H1 (cell line): ENCODE data around the gene RHEX. TPM values are rescaled to one million over a fixed set of nuclear protein-coding genes. Genes with fewer than 3 reads are reported as not detected.

ENCODE experiments used
- CTCF ChIA-PET: fragments of 300-600 bp; sonication (Branson Sonifier 250); formaldehyde crosslinking; loops from one replicate; lab custom pipeline; 2021; ENCODE audit not compliant: partially characterized antibody; lab: Charles Lee
- POLR2A ChIA-PET: fragments of 300-600 bp; sonication (Branson Sonifier 250); formaldehyde crosslinking; loops from one replicate; lab custom pipeline; 2021; ENCODE audit warnings: inconsistent platforms; ENCODE audit not compliant: partially characterized antibody; lab: Charles Lee
- DNase-seq, 2 experiments: peaks; one replicate each; pipeline versions ENCODE4 v3.0.0 to v3.0.0-alpha.2; 2010 to 2022; ENCODE audit warnings: low spot score in 2 of 2, low read depth in 1 of 2, mixed read lengths in 1 of 2
- FAIRE-seq: peaks from 2 replicates; lab custom pipeline; 2011; peaks lifted over from hg19 to GRCh38; lab: Jason Lieb, UNC
- H2AFZ ChIP-seq: 2 replicates; pipeline ENCODE4 v1.8.1; 2012; ENCODE audit warnings: low read length, inconsistent platforms
- H2AK5ac ChIP-seq: 2 replicates; pipeline ENCODE4 v1.6.1; 2013; ENCODE audit warnings: low read depth, low read length
- H2BK120ac ChIP-seq: replicated peaks from 2 replicates; pipeline ENCODE3; 2013; ENCODE audit warnings: low read depth, low read length, inconsistent platforms
- H2BK12ac ChIP-seq: 2 replicates; pipeline ENCODE4 v1.6.1; 2013; ENCODE audit warnings: low read depth, low read length
- H2BK15ac ChIP-seq: 2 replicates; pipeline ENCODE4 v1.6.1; 2013; ENCODE audit warnings: low read length
- H2BK20ac ChIP-seq: 2 replicates; pipeline ENCODE4 v1.6.1; 2013; ENCODE audit warnings: low read length
- H2BK5ac ChIP-seq: 2 replicates; pipeline ENCODE4 v1.6.1; 2013; ENCODE audit warnings: low read depth, low read length
- H3K14ac ChIP-seq: 2 replicates; pipeline ENCODE4 v1.6.1; 2013; ENCODE audit warnings: inconsistent platforms; ENCODE audit not compliant: insufficient read length
- H3K18ac ChIP-seq: 2 replicates; pipeline ENCODE4 v1.6.1; 2013; ENCODE audit warnings: low read length; ENCODE audit errors: extremely low read depth
- H3K23ac ChIP-seq: 2 replicates; pipeline ENCODE4 v1.6.1; 2013; ENCODE audit warnings: inconsistent platforms; ENCODE audit not compliant: insufficient read length
- H3K23me2 ChIP-seq: 2 replicates; pipeline ENCODE4 v1.6.1; 2013; ENCODE audit warnings: low read depth, low read length
- H3K27ac ChIP-seq: 2 replicates; pipeline ENCODE4 v1.6.1; 2011; ENCODE audit warnings: low read depth, low read length, inconsistent platforms
- H3K27me3 ChIP-seq, 4 experiments: replicated peaks in 1 of 4; 1 replicate in 1 of 4; 2 replicates in 3 of 4; pipeline versions ENCODE4 v1.6.1 to v1.8.1; 2011 to 2013; ENCODE audit warnings: low read length in 3 of 4, mild to moderate bottlenecking in 3 of 4, inconsistent platforms in 2 of 4, mixed read lengths in 2 of 4, moderate library complexity in 1 of 4; ENCODE audit not compliant: control insufficient read depth in 3 of 4, insufficient read depth in 3 of 4; ENCODE audit errors: extremely low read depth in 1 of 4
- H3K36me3 ChIP-seq, 4 experiments: 2 replicates each; pipeline versions ENCODE4 v1.6.1 to v1.8.1; 2011 to 2013; ENCODE audit warnings: mild to moderate bottlenecking in 4 of 4, low read length in 3 of 4, moderate library complexity in 2 of 4, control low read depth in 1 of 4, inconsistent platforms in 1 of 4; ENCODE audit not compliant: insufficient read depth in 4 of 4, control insufficient read depth in 2 of 4
- H3K4ac ChIP-seq: replicated peaks from 2 replicates; pipeline ENCODE3; 2013; ENCODE audit warnings: low read length, low read depth, mixed read lengths, inconsistent platforms; ENCODE audit not compliant: insufficient read length
- H3K4me1 ChIP-seq, 4 experiments: replicated peaks in 1 of 4; 1 replicate in 1 of 4; 2 replicates in 3 of 4; pipeline versions ENCODE4 v1.6.1 to v1.8.1; 2011 to 2013; ENCODE audit warnings: low read length in 3 of 4, inconsistent platforms in 2 of 4, mixed read lengths in 1 of 4; ENCODE audit not compliant: insufficient read depth in 4 of 4, control insufficient read depth in 3 of 4
- H3K4me2 ChIP-seq, 2 experiments: 2 replicates each; pipeline versions ENCODE4 v1.6.1 to v1.8.1; 2011 to 2013; ENCODE audit warnings: low read depth in 2 of 2, low read length in 2 of 2, control low read depth in 1 of 2, inconsistent platforms in 1 of 2, mild to moderate bottlenecking in 1 of 2; ENCODE audit not compliant: insufficient read depth in 1 of 2
- H3K4me3 ChIP-seq, 4 experiments: fragments of 200-600, 300-600 bp in 1 of 4; sonication (generic), shearing (Covaris generic), sonication (Bioruptor Twin) in 1 of 4; 2 replicates each; pipeline versions ENCODE4 v1.5.1 to v1.8.1; 2011 to 2016; ENCODE audit warnings: low read length in 4 of 4, low read depth in 3 of 4, control low read depth in 2 of 4, inconsistent platforms in 2 of 4, mild to moderate bottlenecking in 2 of 4, mixed read lengths in 1 of 4, moderate library complexity in 1 of 4; ENCODE audit not compliant: insufficient read depth in 2 of 4; ENCODE audit errors: extremely low read depth in 1 of 4
- H3K56ac ChIP-seq: replicated peaks from 2 replicates; pipeline ENCODE3; 2013; ENCODE audit warnings: low read depth, mild to moderate bottlenecking, mixed read lengths, low read length, inconsistent platforms; ENCODE audit not compliant: insufficient read length
- H3K79me1 ChIP-seq: 2 replicates; pipeline ENCODE4 v1.6.1; 2013; ENCODE audit warnings: low read depth, low read length, control low read depth
- H3K79me2 ChIP-seq, 2 experiments: 2 replicates each; pipeline versions ENCODE4 v1.6.1 to v1.8.1; 2012 to 2013; ENCODE audit warnings: low read length in 2 of 2, mild to moderate bottlenecking in 2 of 2, inconsistent platforms in 1 of 2; ENCODE audit not compliant: insufficient read depth in 2 of 2, control insufficient read depth in 1 of 2
- H3K9ac ChIP-seq, 4 experiments: replicated peaks in 1 of 4; 1 replicate in 1 of 4; 2 replicates in 3 of 4; pipeline versions ENCODE4 v1.6.1 to v1.8.1; 2011 to 2013; ENCODE audit warnings: low read depth in 3 of 4, low read length in 3 of 4, control low read depth in 2 of 4, mild to moderate bottlenecking in 2 of 4, moderate library complexity in 2 of 4, inconsistent platforms in 1 of 4; ENCODE audit errors: extremely low read depth in 1 of 4
- H3K9me3 ChIP-seq, 2 experiments: 2 replicates each; pipeline versions ENCODE4 v1.6.1 to v1.8.1; 2012 to 2013; ENCODE audit warnings: mild to moderate bottlenecking in 2 of 2, moderate library complexity in 2 of 2, control low read depth in 1 of 2, inconsistent platforms in 1 of 2, low read depth in 1 of 2, low read length in 1 of 2, mixed read lengths in 1 of 2; ENCODE audit not compliant: insufficient read depth in 2 of 2
- H4K20me1 ChIP-seq, 2 experiments: replicated peaks in 1 of 2; 2 replicates each; pipeline versions ENCODE3 to v1.8.1; 2011 to 2013; ENCODE audit warnings: inconsistent platforms in 2 of 2, low read length in 2 of 2, mild to moderate bottlenecking in 1 of 2; ENCODE audit not compliant: insufficient read depth in 2 of 2, control insufficient read depth in 1 of 2
- H4K5ac ChIP-seq: 2 replicates; pipeline ENCODE4 v1.6.1; 2013; ENCODE audit warnings: low read length, low read depth, mixed read lengths, inconsistent platforms; ENCODE audit not compliant: insufficient read length
- H4K8ac ChIP-seq: 2 replicates; pipeline ENCODE4 v1.8.0; 2013; ENCODE audit warnings: mild to moderate bottlenecking, moderate library complexity, low read length, inconsistent platforms; ENCODE audit not compliant: insufficient read depth; ENCODE audit errors: extremely low read depth
- H4K91ac ChIP-seq: replicated peaks from 2 replicates; pipeline ENCODE3; 2013; ENCODE audit warnings: low read length, mixed read lengths, inconsistent platforms; ENCODE audit not compliant: insufficient read length
- POU5F1 ChIP-seq: IDR thresholded peaks from 2 replicates; pipeline ENCODE4 v1.6.1; 2011; ENCODE audit warnings: low read depth, mild to moderate bottlenecking, low read length, moderate library complexity
- WGBS, 2 experiments: shearing (Covaris generic) in 1 of 2; methylation state at CpG; one replicate each; pipeline versions ENCODE4 v1.1.6 to v1.1.7; 2013 to 2015; ENCODE audit warnings: low lambda C conversion rate in 2 of 2, mixed read lengths in 2 of 2, inconsistent platforms in 1 of 2, low coverage in 1 of 2, missing lambda C conversion rate in 1 of 2; ENCODE audit not compliant: insufficient replicate concordance in 2 of 2, insufficient coverage in 1 of 2, insufficient read length in 1 of 2; ENCODE audit errors: extremely low coverage in 1 of 2, missing lambda C conversion rate in 1 of 2; 5-methylcytosine and 5-hydroxymethylcytosine counted together
- polyA plus RNA-seq, 7 experiments: library from polyadenylated mRNA; depleted of rRNA in 3 of 7; stranded (reverse) in 5 of 7; unstranded in 2 of 7; fragments of >200 nt in 5 of 7; fragments of 200-250 nt in 2 of 7; gene quantifications; 1 replicate in 5 of 7; 2 replicates in 1 of 7; 4 replicates in 1 of 7; pipeline versions ENCODE4 v1.2.1 to v1.2.3, GENCODE V29; 2011 to 2013; ENCODE audit warnings: missing spikeins in 2 of 7, mixed read lengths in 2 of 7
- total RNA-seq: library from RNA; stranded (reverse); fragmentation: NEBNext Ultra II Directional; extraction: Animal tissue kit (Norgen Biotek cat#: 25700); gene quantifications from 2 replicates; pipeline ENCODE4 v1.2.1, GENCODE V29; 2021

Gene RHEX
- total and polyA plus RNA-seq, 2 of the 8 experiments (the other 6 are each of a cell fraction or from before 2014, with no cell fraction given), result not detected

DNA sequence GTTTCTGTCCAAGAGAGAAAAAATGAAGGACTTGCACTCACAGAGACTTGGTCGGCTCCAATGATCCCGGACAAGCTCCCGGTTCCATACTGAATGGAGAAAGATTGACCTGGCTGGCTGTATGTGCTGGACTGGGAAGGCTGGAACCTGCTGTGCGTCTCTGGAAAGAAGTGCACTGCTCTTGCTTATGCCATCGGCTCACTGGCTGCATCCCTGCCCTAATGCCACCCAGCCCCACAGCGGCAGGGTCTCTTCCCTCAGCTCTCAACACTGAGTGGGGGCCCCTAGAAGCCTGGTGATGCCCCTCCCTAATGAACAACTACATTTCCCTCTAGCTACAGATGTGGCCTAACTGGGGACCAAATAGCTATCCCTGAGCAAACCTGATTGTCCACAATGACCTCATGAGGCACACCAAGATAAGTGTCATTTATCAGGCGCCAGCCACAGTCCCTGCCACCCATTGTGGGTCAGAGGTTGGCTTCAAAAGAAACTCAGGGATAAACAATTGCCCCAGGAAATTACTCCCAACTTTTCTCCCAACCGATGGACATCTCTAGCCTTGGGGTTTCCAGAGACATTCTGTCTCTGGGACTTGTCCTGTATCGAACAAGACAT is 31.9 kb upstream of the RHEX start:
- TF ChIP-seq POU5F1, result no peak
- H3K23me2 ChIP-seq, result no peaks in the 10 kb centered on the region
- POLR2A ChIA-PET, result no interaction called here
- H3K79me2 ChIP-seq, result no peaks in the 10 kb centered on the region
- H2BK20ac ChIP-seq, result no peak overlapping the region
- no peak overlapping the region for H2BK15ac ChIP-seq
- H2AK5ac ChIP-seq, result no peak overlapping the region
- DNase-seq (no peak), FAIRE-seq (no peak)
- no peak overlapping the region for H3K9ac ChIP-seq
- H4K5ac ChIP-seq, result no peak overlapping the region
- H3K27me3 ChIP-seq, result no peaks in the 10 kb centered on the region; a peak in 1 of 7 replicates
- H3K23ac ChIP-seq, result no peak overlapping the region
- H3K36me3 ChIP-seq, result no peaks in the 10 kb centered on the region
- CTCF ChIA-PET, result interaction anchor here (0.6 to 2.4 kb wide), 6 partner anchors 10 to 230 kb away, joined by 3 to 23 read pairs (median 3); no protein-coding TSS in a partner anchor
- no peak overlapping the region for H3K27ac ChIP-seq
- no peak overlapping the region for H4K91ac ChIP-seq
- no peaks in the 10 kb centered on the region for H3K79me1 ChIP-seq
- H4K20me1 ChIP-seq, result no peaks in the 10 kb centered on the region
- no peak overlapping the region for H3K14ac ChIP-seq
- H3K18ac ChIP-seq, result no peak overlapping the region; the same call in 1 of the 2 replicates
- no peak overlapping the region for H2BK120ac ChIP-seq
- no peak overlapping the region for H3K4ac ChIP-seq
- no peaks in the 10 kb centered on the region for H3K9me3 ChIP-seq
- H3K56ac ChIP-seq, result no peak overlapping the region
- no peaks in the 10 kb centered on the region for H3K4me1 ChIP-seq
- no peak overlapping the region for H2BK5ac ChIP-seq
- H4K8ac ChIP-seq, result no peak overlapping the region
- no peak overlapping the region for H2BK12ac ChIP-seq
- no peak overlapping the region for H3K4me2 ChIP-seq
- H2AFZ ChIP-seq, result no peak overlapping the region
- WGBS, 2 experiments, result 86% methylated on average over 9 of the region's 9 CpGs; no CpG with 5 or more reads in 1 of the 2 experiments
- no peak overlapping the region for H3K4me3 ChIP-seq
